Measurements from ENCODE around the gene TLX2. TPM values are rescaled to one million over a fixed set of nuclear protein-coding genes. Genes with fewer than 3 reads are reported as not detected.
A peak's percentile ranks its signal among the peaks of the same experiment; 100 is the strongest.

The TLX2 gene
- total and polyA plus RNA-seq, 8 donors = 0.28 to 0.73 TPM; not detected in 6

DNA sequence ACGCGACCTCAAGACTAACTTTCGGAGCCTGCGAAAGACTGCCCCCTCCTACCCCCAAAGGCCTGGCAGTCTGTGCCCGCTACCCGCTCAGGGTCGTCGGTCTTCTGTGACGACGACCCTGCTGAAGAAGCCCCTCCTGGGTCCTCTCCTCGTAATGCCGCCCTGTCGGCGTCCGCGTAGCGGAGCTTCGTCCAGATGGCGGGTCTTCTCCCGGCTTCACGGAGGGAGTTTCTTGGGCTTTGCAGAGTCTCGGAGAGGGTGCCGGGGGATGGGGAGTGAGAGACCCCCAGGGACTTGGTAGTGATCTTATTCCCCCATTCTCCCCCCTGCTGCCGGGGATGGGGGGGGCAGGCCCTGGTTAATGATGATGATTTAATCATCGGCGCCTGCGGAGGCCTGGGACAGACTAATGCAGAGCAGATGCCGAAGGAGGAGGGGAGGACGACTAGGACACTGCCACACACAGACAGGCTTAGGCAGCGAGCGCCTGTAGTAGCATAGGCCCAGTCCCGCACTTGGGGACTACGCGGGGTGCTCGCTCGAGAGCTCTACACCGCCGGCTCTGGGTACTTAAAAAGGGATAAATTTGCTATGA lies 6.2 kb upstream of the TLX2 start:
- WGBS, 5 donors = 10 to 20% (median 12%) methylated on average over 27 to 38 of the region's 38 CpGs
- peak in 1 of 2 donors; percentile 74 for DNase-seq
- H3K9me3 ChIP-seq = no peaks in the 10 kb centered on the region
- H3K27ac ChIP-seq = peak overlapping the region; percentile 95 to 99 (median 98)
- peaks cover 43 to 52% (median 49%) of the 10 kb centered on the region in 4 donors for H3K4me1 ChIP-seq
- peaks cover 6 to 22% (median 17%) of the 10 kb centered on the region in 4 donors for H3K36me3 ChIP-seq
- intact Hi-C loops (cut with DNase I; ENCODE audit: low total_unique reads) = no loop called here
- peaks cover 5 to 54% (median 24%) of the 10 kb centered on the region in 3 donors for H3K27me3 ChIP-seq
- peak overlapping the region; percentile 67 to 77 (median 70) for H3K4me3 ChIP-seq
- no peak for TF ChIP-seq EP300 (IDR thresholded peaks at IDR 0.05)
- TF ChIP-seq POLR2AphosphoS5 (IDR thresholded peaks at IDR 0.05) = no peak
- no peak for TF ChIP-seq POLR2A (IDR thresholded peaks at IDR 0.05)
- TF ChIP-seq, protein P1, sequence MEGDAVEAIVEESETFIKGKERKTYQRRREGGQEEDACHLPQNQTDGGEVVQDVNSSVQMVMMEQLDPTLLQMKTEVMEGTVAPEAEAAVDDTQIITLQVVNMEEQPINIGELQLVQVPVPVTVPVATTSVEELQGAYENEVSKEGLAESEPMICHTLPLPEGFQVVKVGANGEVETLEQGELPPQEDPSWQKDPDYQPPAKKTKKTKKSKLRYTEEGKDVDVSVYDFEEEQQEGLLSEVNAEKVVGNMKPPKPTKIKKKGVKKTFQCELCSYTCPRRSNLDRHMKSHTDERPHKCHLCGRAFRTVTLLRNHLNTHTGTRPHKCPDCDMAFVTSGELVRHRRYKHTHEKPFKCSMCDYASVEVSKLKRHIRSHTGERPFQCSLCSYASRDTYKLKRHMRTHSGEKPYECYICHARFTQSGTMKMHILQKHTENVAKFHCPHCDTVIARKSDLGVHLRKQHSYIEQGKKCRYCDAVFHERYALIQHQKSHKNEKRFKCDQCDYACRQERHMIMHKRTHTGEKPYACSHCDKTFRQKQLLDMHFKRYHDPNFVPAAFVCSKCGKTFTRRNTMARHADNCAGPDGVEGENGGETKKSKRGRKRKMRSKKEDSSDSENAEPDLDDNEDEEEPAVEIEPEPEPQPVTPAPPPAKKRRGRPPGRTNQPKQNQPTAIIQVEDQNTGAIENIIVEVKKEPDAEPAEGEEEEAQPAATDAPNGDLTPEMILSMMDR (IDR thresholded peaks at IDR 0.05) = no peak

DNA sequence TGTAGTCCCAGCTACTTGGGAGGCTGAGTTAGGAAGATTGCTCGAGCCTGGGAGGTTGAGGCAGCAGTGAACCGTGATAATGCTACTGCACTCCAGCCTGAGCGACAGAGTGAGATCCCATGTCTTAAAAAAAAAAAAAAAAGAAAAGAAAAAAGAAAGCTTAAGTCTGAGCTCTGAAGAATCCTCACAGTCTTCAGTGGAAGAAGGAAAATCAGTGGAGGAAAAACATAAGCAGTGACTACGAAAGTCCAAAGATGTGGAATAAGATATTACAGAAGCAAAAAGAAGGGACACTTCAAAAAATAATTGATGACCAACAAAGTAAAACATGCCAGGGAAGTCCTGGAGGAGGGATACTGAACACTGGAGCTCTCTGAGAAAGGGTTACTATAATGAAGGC lies 4.0 kb upstream of the TLX2 start:
- intact Hi-C loops (cut with DNase I; ENCODE audit: low total_unique reads) = no loop called here

DNA sequence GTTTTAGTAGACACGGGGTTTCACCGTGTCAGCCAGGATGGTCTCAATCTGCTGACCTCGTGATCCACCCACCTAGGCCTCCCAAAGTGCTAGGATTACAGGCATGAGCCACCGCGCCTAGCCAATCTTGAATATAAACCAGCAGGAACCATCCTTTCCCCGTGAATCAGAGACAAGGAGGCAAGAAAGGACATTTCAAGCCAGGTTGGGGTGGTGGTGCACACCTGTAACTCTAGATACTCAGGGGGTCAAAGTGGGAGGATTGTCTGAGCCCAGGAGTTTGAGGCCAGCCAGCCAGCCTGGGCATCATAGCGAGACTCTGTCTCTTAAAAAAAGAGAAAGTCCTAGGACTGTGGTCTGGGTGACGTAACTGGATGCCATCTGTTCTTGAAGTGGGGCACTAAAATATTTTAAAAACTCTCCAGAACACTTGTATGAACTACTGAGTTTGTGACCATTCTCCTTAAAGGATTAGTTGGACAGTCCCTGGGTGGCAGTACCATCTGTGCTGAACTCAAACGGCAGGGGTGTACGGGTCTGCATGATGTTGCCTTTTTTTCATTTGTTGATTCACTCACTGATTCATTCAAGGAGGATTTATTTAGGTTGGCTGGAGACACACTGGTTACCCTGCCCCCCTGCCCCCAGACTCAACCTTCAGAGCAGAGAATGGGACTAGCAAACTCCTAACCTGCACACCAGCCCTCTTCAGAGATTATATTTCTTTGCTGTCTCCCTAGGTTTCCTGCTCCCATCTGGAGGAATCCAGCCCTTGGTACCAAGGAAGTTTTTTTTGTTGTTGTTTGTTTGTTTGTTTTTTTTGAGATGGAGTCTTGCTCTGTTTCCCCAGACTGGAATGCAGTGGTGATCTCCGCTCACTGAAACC lies 2.9 kb upstream of the TLX2 start:
- Histone ChIP-seq H3K27me3 (peaks cover 38 to 75% (median 57%) of the 10 kb centered on the region in 3 donors), H3K36me3 (peaks cover 0 to 1% (median 0%) of the 10 kb centered on the region in 4 donors), H3K4me3 (no peak overlapping the region), H3K4me1 (peaks cover 43 to 52% (median 48%) of the 10 kb centered on the region in 4 donors), H3K27ac (no peak overlapping the region), H3K9me3 (no peaks in the 10 kb centered on the region)
- no peak for DNase-seq
- no peak for TF ChIP-seq POLR2AphosphoS5 (IDR thresholded peaks at IDR 0.05)
- TF ChIP-seq, protein P1 (IDR thresholded peaks at IDR 0.05) = no peak
- no peak for TF ChIP-seq POLR2A (IDR thresholded peaks at IDR 0.05)
- no peak for TF ChIP-seq EP300 (IDR thresholded peaks at IDR 0.05)
- intact Hi-C loops (cut with DNase I; ENCODE audit: low total_unique reads) = no loop called here
- WGBS, 5 donors = 30 to 47% (median 34%) methylated on average over 11 of the region's 11 CpGs

More for the DNA sequence above, 4.0 kb upstream of the TLX2 start:
- H3K27me3 ChIP-seq = peaks cover 27 to 65% (median 46%) of the 10 kb centered on the region in 3 donors
- DNase-seq = no peak
- H3K27ac ChIP-seq = no peak overlapping the region
- no peaks in the 10 kb centered on the region for H3K9me3 ChIP-seq
- no peak overlapping the region for H3K4me3 ChIP-seq
- no peak for TF ChIP-seq EP300 (IDR thresholded peaks at IDR 0.05)
- TF ChIP-seq, protein P1 (IDR thresholded peaks at IDR 0.05) = no peak
- TF ChIP-seq POLR2A (IDR thresholded peaks at IDR 0.05) = no peak
- TF ChIP-seq POLR2AphosphoS5 (IDR thresholded peaks at IDR 0.05) = no peak
- peaks cover 43 to 52% (median 48%) of the 10 kb centered on the region in 4 donors for H3K4me1 ChIP-seq
- peaks cover 3 to 12% (median 9%) of the 10 kb centered on the region in 4 donors for H3K36me3 ChIP-seq
- WGBS, 5 donors = 67 to 87% (median 81%) methylated on average over 4 of the region's 4 CpGs

DNA sequence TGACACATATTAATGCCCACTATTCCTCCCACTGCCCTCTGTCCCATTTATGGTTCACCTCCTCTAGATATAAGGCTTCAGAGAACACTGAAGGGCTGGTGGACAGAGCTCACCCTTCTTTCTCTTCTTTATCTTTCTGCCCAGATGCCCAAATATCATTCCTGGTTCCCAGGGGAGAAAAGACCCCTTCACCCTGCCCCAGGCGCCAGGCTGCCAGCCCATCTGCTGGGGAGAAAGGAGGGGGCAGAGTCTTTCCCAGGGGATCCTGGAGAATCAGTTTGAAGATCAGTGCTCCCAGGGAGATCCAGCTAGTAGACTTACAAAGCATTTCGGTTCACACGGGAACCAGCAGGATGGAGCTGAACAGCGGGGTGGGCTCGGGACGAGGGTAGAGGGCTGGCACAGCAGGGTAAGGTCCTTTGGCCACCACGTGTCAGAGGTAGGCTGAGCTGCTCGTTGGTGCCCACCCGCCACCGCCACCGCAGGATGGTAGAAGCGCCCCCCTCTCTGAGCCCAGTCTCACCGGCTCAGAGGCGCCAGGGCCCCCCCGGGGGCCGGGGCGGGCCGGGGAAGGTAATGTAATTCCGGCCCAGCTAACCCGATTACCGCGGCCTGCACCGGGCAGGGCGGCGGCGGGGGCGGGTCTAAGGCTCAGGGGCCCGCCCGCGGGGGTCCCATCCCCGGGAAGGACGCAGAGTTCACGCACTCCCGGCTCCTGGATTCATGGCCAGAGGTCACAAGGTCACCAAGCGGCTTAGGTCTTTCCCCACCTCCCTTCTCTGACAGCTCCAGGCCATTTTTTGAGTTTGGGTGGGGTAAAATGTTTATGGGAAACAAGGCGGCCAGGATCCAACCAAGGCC lies 1.3 kb upstream of the TLX2 start:
- H3K4me1 ChIP-seq = peaks cover 37 to 45% (median 42%) of the 10 kb centered on the region in 4 donors
- WGBS, 5 donors = 10 to 19% (median 12%) methylated on average over 14 to 36 of the region's 36 CpGs
- H3K27ac ChIP-seq = no peak overlapping the region
- intact Hi-C loops (cut with DNase I; ENCODE audit: low total_unique reads) = no loop called here
- H3K4me3 ChIP-seq = no peak overlapping the region
- TF ChIP-seq POLR2AphosphoS5 (IDR thresholded peaks at IDR 0.05) = no peak
- no peak for TF ChIP-seq EP300 (IDR thresholded peaks at IDR 0.05)
- TF ChIP-seq, protein P1 (IDR thresholded peaks at IDR 0.05) = no peak
- TF ChIP-seq POLR2A (IDR thresholded peaks at IDR 0.05) = no peak
- peaks cover 38 to 91% (median 73%) of the 10 kb centered on the region in 3 donors for H3K27me3 ChIP-seq
- H3K36me3 ChIP-seq = no peaks in the 10 kb centered on the region
- DNase-seq = peak in 1 of 2 donors; percentile 43
- H3K9me3 ChIP-seq = no peaks in the 10 kb centered on the region
